Kidney epithelial cell (primary cell): Measurements from ENCODE around the gene CREB3L1. TPM values are rescaled to one million over a fixed set of nuclear protein-coding genes. Genes with fewer than 3 reads are reported as not detected.

ENCODE experiments used
- DNase-seq: peaks from one replicate; pipeline ENCODE4 v3.0.0-alpha.2; 2010; ENCODE audit warnings: low read depth
- H3K27me3 ChIP-seq: 2 replicates; pipeline ENCODE4 v1.6.0; 2011; ENCODE audit warnings: low read length; ENCODE audit not compliant: control insufficient read depth, insufficient read depth
- H3K36me3 ChIP-seq: 2 replicates; pipeline ENCODE4 v1.5.1; 2011; ENCODE audit warnings: low read length; ENCODE audit not compliant: control insufficient read depth, insufficient read depth
- H3K4me3 ChIP-seq: 2 replicates; pipeline ENCODE4 v1.5.1; 2011; ENCODE audit warnings: low read depth, mild to moderate bottlenecking, control low read depth, low read length
- CTCF ChIP-seq: IDR thresholded peaks from 2 replicates; pipeline ENCODE4 v1.5.1; 2011; ENCODE audit warnings: mild to moderate bottlenecking, moderate library complexity, low read length, control low read depth, inconsistent platforms; ENCODE audit not compliant: insufficient read depth, poor library complexity, severe bottlenecking
- total RNA-seq: library from RNA; depleted of rRNA; stranded (reverse); fragments of >200 nt; gene quantifications from 2 replicates; pipeline ENCODE4 v1.2.3, GENCODE V29; 2015

Gene CREB3L1
- total RNA-seq, 1 donor from 2014 or later, result 3.2 TPM

GRCh38 chr11:46306296-46306853 lies 28.9 kb downstream of the CREB3L1 start:
- H3K27me3 ChIP-seq, result no peaks in the 10 kb centered on the region
- no peak for DNase-seq
- H3K36me3 ChIP-seq, result no peaks in the 10 kb centered on the region
- TF ChIP-seq CTCF, result no peak
- no peak overlapping the region for H3K4me3 ChIP-seq

- no peak for DNase-seq
- Histone ChIP-seq H3K36me3 (no peaks in the 10 kb centered on the region), H3K27me3 (no peaks in the 10 kb centered on the region), H3K4me3 (no peak overlapping the region)
- TF ChIP-seq CTCF, result no peak
These were observed 29.9 kb downstream of the CREB3L1 start for GRCh38 chr11:46307369-46307768.

GRCh38 chr11:46307785-46308341 lies 30.4 kb downstream of the CREB3L1 start:
- TF ChIP-seq CTCF, result no peak
- Histone ChIP-seq H3K27me3 (no peaks in the 10 kb centered on the region), H3K36me3 (no peaks in the 10 kb centered on the region), H3K4me3 (no peak overlapping the region)
- no peak for DNase-seq

GRCh38 chr11:46308631-46309419 lies 31.4 kb downstream of the CREB3L1 start:
- no peak for DNase-seq

GRCh38 chr11:46309814-46310259 lies 32.4 kb downstream of the CREB3L1 start:
- H3K4me3 ChIP-seq, result no peak overlapping the region
- no peaks in the 10 kb centered on the region for H3K27me3 ChIP-seq
- no peaks in the 10 kb centered on the region for H3K36me3 ChIP-seq
- no peak for DNase-seq
- no peak for TF ChIP-seq CTCF

More at GRCh38 chr11:46308631-46309419, 31.4 kb downstream of the CREB3L1 start:
- no peaks in the 10 kb centered on the region for H3K27me3 ChIP-seq
- H3K4me3 ChIP-seq, result no peak overlapping the region
- peak; percentile 94 for TF ChIP-seq CTCF
- no peaks in the 10 kb centered on the region for H3K36me3 ChIP-seq
